ENCODE data around the gene NGFR.

DNA sequence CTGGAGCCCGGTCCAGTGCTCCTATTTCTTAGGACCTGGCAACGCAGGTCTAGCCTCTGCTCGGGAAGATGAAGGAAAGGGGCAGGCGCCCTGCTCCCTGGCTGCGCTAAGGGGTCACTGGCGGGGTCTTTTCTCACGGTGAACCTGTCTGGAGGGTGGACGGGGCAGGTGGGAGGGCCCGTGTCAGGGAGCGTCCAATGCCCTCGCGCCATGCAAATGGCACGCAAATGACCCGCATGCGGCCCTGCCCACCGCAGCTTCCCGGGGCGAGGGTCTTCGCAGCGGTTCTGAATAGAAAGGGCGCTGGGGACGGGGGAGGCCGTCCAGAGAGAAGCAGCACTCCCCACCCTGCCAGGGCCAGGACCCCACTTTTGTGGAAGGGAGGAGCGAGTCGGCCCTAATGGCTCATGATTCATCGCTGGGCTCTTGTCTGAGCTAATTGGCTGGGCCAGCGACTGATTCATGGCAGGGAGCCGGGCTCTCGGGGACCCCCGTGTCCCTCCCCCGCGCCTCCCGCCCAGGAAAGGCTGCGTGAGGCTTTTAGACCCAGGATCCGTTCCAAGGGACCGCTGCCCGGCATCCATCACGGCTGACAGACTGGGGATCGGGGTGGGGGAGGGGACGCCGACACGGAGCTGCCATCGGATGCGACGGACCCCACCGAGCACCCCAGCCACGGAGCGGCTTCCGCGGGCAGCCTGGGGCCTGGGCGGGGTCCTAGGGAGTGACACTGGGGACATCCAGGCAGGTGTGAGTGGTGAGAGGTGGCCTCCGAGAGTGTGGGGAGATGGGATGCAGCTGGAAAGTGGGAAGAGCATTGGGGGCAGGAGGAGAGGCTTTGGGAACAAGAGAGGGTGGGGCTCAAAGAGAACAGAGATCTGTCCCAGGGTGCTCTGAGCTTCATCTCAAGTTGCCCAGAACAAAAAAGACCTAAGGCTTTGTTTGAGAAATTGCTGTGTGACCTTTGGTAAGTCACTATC, 25.0 kb upstream of the NGFR start:
- TF ChIP-seq ZFP41 (tag by site-specific recombination; IDR thresholded peaks at IDR 0.05; ENCODE audit: borderline replicate concordance) = no peak
- TF ChIP-seq ZNF24 (tag by site-specific recombination; IDR thresholded peaks at IDR 0.05) = no peak
- TF ChIP-seq ZNF239 (tag by site-specific recombination; IDR thresholded peaks at IDR 0.05) = no peak
- TF ChIP-seq REST (tag by site-specific recombination; IDR thresholded peaks at IDR 0.05) = no peak
- TF ChIP-seq ZNF366 (tag by site-specific recombination; conservative IDR thresholded peaks at IDR 0.05) = no peak
- no peak for TF ChIP-seq CTCF (tag by site-specific recombination; IDR thresholded peaks at IDR 0.05)

Measured in HEK293 (cell line).